Measurements from ENCODE around the gene BLID. TPM values are rescaled to one million over a fixed set of nuclear protein-coding genes. Genes with fewer than 3 reads are reported as not detected.

BLID gene
- total RNA-seq, 1 donor from 2014 or later = 0.52 TPM

DNA sequence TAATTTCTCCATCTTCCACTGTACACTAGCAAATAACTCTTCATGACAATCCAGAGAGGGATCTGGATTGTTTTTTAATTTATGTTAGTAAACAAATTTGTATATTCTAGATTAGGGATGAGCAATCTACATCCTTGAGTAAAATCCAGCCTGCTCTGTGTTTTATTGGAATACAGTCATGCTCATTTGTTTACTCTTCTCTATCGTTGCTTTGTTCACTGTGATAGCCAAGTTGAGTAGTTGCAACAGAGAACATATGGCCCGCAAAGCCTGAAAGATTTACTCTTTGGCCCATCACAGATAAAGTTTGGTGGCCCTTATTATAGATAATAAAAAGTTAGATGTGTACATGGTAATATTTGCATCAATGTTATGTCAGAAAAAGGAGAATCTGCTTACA, 6.2 kb upstream of the BLID start:
- Histone ChIP-seq H3K27me3 (ENCODE audit: control insufficient read depth in 3 of 3, insufficient read depth in 3 of 3, low read length in 3 of 3) (no peaks in the 10 kb centered on the region), H3K9ac (ENCODE audit: low read depth in 1 of 3, low read length in 3 of 3) (no peak overlapping the region), H3K36me3 (ENCODE audit: control insufficient read depth in 3 of 3, insufficient read depth in 3 of 3, low read length in 3 of 3) (no peaks in the 10 kb centered on the region), H3K4me3 (ENCODE audit: low read length in 3 of 3) (no peak overlapping the region), H3K4me1 (ENCODE audit: control insufficient read depth in 3 of 3, insufficient read depth in 3 of 3, low read length in 3 of 3) (no peaks in the 10 kb centered on the region), H3K9me3 (ENCODE audit: control insufficient read depth in 3 of 3, low read length in 3 of 3) (no peaks in the 10 kb centered on the region), H3K27ac (ENCODE audit: low read depth, low read length) (no peak overlapping the region)

DNA sequence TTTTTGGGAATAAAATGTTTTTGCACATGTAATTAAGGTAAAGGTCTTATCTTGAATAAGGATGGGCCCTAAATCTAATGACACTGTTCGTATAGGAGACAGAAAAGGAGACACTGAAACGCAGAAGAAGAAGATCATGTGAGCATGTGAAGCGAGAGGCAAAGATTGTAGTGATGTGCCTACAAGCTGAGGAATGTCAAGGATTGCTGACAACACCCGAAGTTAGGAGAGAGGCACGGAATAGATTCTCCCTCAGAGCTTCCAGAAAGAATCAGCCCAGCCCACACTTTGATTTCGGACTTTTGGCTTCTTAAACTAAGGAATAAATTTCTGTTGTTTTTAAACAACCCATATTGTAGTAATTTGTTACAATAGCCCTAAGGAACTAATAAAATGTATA, 4.1 kb upstream of the BLID start:
- Histone ChIP-seq H3K9me3 (ENCODE audit: control insufficient read depth in 3 of 3, low read length in 3 of 3) (no peaks in the 10 kb centered on the region), H3K27ac (ENCODE audit: low read depth, low read length) (no peak overlapping the region), H3K4me1 (ENCODE audit: control insufficient read depth in 3 of 3, insufficient read depth in 3 of 3, low read length in 3 of 3) (no peaks in the 10 kb centered on the region), H3K9ac (ENCODE audit: low read depth in 1 of 3, low read length in 3 of 3) (no peak overlapping the region), H3K4me3 (ENCODE audit: low read length in 3 of 3) (no peak overlapping the region), H3K36me3 (ENCODE audit: control insufficient read depth in 3 of 3, insufficient read depth in 3 of 3, low read length in 3 of 3) (no peaks in the 10 kb centered on the region), H3K27me3 (ENCODE audit: control insufficient read depth in 3 of 3, insufficient read depth in 3 of 3, low read length in 3 of 3) (no peaks in the 10 kb centered on the region)

DNA sequence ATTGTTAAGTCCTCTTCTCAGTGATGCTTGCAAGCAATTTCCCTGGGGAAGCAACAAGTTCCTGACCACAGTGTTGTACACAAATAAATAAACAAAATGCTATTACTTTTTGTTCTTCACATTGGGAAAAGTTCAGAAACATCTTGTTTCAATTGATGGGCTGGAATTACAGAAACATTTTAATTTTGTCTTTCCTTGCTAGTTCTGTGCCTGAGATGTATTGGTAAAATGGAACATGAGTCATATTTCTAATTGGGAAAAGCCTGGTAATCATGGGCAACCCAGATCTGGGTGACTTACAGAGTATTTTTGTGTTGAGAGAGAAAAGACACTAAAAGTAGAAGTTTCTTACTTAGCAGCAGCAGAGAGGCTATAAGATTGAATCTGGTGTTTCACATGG, 576 bp upstream of the BLID start:
- H3K9ac ChIP-seq (ENCODE audit: low read depth in 1 of 3, low read length in 3 of 3) = no peak overlapping the region

DNA sequence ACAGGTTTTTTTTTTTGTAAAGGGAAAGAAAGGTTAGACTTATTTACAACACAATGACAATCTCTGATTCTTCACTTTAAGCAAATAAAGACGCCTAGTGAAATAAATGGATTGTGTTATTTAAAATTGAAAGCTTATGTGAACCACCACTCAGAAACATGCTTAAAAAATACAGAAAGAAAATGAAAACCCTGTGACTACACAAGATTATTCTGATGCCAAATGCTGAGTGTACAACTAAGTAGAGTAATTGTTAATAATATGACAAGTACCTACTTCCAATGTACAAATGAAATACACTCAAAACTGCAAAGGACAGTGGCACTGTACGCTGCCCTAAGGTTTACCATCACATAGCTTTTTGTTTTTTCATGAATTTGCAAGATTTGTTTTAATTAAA, 1.0 kb downstream of the BLID start:
- Histone ChIP-seq H3K27me3 (ENCODE audit: control insufficient read depth in 3 of 3, insufficient read depth in 3 of 3, low read length in 3 of 3) (no peaks in the 10 kb centered on the region), H3K36me3 (ENCODE audit: control insufficient read depth in 3 of 3, insufficient read depth in 3 of 3, low read length in 3 of 3) (no peaks in the 10 kb centered on the region), H3K4me1 (ENCODE audit: control insufficient read depth in 3 of 3, insufficient read depth in 3 of 3, low read length in 3 of 3) (no peaks in the 10 kb centered on the region), H3K9me3 (ENCODE audit: control insufficient read depth in 3 of 3, low read length in 3 of 3) (no peaks in the 10 kb centered on the region), H3K27ac (ENCODE audit: low read depth, low read length) (no peak overlapping the region), H3K9ac (ENCODE audit: low read depth in 1 of 3, low read length in 3 of 3) (no peak overlapping the region), H3K4me3 (ENCODE audit: low read length in 3 of 3) (no peak overlapping the region)

More for the DNA sequence above, 576 bp upstream of the BLID start:
- H3K27me3 ChIP-seq (ENCODE audit: control insufficient read depth in 3 of 3, insufficient read depth in 3 of 3, low read length in 3 of 3) = no peaks in the 10 kb centered on the region
- H3K27ac ChIP-seq (ENCODE audit: low read depth, low read length) = no peak overlapping the region
- no peaks in the 10 kb centered on the region for H3K4me1 ChIP-seq (ENCODE audit: control insufficient read depth in 3 of 3, insufficient read depth in 3 of 3, low read length in 3 of 3)
- no peak overlapping the region for H3K4me3 ChIP-seq (ENCODE audit: low read length in 3 of 3)
- no peaks in the 10 kb centered on the region for H3K36me3 ChIP-seq (ENCODE audit: control insufficient read depth in 3 of 3, insufficient read depth in 3 of 3, low read length in 3 of 3)
- H3K9me3 ChIP-seq (ENCODE audit: control insufficient read depth in 3 of 3, low read length in 3 of 3) = no peaks in the 10 kb centered on the region

DNA sequence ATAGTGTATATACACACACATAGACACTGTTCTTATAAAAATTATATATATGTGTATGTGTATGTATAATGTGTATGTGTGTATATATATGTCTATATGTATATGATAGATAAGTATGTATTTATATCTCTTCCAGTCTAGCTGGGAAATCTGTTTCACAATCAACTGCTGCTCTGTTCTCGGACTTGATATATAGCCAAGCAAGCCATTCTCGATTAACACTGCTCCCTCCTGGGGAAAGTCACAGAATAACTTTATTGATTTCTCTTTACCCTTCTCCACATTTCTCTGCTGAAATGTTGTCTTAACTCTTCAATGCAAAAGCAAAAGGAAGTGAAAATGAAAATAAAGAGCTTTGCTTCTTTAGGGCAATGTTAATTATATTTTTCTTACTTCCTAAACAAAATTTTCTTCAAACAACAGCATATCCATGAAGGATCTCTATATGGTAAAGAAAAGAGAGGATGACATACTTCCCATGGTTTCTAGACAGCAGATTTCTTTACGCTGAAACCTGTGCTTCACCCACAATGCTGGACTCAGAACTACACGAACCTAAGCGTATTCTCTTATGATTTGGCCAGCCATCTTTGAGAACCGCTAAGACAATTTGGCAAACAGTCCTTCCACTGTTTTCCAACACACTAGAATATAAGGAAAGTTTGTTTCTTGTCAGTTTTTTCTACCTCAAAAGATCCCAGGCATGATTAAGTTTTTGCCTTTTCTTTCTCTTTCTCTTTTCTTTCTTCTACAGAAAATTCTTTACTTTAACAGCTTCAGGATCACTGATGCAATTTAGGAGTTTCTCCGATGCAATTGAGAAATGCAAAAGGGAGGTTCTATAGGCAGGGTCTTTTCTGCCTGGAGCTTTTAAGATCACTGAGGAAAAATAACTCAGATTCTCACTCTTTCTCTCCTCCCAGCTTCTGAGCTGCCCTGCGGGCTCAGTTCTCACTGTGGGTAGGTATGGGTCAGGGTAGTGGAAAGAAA, 1.9 kb downstream of the BLID start:
- Histone ChIP-seq H3K4me3 (ENCODE audit: low read length in 3 of 3) (peak overlapping the region in 1 of 3 donors; percentile 41), H3K9me3 (ENCODE audit: control insufficient read depth in 3 of 3, low read length in 3 of 3) (no peaks in the 10 kb centered on the region), H3K27me3 (ENCODE audit: control insufficient read depth in 3 of 3, insufficient read depth in 3 of 3, low read length in 3 of 3) (no peaks in the 10 kb centered on the region), H3K4me1 (ENCODE audit: control insufficient read depth in 3 of 3, insufficient read depth in 3 of 3, low read length in 3 of 3) (peaks cover 0 to 2% (median 2%) of the 10 kb centered on the region in 3 donors), H3K27ac (ENCODE audit: low read depth, low read length) (no peak overlapping the region), H3K36me3 (ENCODE audit: control insufficient read depth in 3 of 3, insufficient read depth in 3 of 3, low read length in 3 of 3) (no peaks in the 10 kb centered on the region), H3K9ac (ENCODE audit: low read depth in 1 of 3, low read length in 3 of 3) (no peak overlapping the region)

DNA sequence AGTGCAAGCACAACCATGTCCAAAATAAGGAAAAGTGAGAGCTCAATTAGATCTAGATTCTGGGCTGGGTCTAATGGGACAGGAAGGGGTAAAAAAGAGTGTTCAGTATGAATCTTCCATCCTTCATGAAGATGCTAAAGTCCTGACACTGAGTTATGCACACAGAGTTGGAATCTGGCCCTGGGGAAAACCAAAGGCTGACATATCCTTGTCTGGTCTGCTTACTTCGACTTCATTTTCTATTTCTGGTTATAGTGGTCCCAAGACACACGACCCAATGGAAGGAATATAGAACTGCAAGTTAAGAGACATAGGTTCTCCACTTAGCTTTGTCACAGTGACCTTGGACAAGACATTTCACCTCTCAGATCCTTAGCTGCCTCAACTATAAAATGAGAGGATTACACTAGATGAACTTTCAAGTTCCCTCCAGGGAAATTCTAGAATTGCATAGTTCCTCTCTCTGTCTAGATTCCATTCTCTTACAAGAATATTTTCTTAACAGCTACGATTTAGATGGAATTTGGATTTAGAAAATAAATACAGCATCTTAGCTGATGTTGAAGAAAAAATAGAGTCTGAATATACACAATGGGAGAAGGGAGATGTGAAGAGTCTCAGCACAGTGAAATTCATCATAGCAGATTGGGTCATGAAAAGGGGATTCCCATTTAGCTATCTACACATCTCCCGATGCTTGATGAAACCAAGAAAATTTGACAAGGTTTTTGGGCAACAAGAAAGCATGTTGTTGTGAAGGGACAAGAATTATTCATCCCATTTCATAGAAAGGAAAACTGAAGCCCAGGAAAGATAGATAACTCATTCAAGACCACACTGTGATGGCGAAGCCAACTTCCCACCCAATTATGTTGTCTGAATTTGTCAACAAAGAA, 3.3 kb downstream of the BLID start:
- no peak overlapping the region for H3K27ac ChIP-seq (ENCODE audit: low read depth, low read length)
- no peaks in the 10 kb centered on the region for H3K27me3 ChIP-seq (ENCODE audit: control insufficient read depth in 3 of 3, insufficient read depth in 3 of 3, low read length in 3 of 3)
- H3K4me3 ChIP-seq (ENCODE audit: low read length in 3 of 3) = no peak overlapping the region
- no peak overlapping the region for H3K9ac ChIP-seq (ENCODE audit: low read depth in 1 of 3, low read length in 3 of 3)
- no peaks in the 10 kb centered on the region for H3K9me3 ChIP-seq (ENCODE audit: control insufficient read depth in 3 of 3, low read length in 3 of 3)
- H3K4me1 ChIP-seq (ENCODE audit: control insufficient read depth in 3 of 3, insufficient read depth in 3 of 3, low read length in 3 of 3) = peaks cover 6 to 15% (median 13%) of the 10 kb centered on the region in 3 donors
- no peaks in the 10 kb centered on the region for H3K36me3 ChIP-seq (ENCODE audit: control insufficient read depth in 3 of 3, insufficient read depth in 3 of 3, low read length in 3 of 3)

DNA sequence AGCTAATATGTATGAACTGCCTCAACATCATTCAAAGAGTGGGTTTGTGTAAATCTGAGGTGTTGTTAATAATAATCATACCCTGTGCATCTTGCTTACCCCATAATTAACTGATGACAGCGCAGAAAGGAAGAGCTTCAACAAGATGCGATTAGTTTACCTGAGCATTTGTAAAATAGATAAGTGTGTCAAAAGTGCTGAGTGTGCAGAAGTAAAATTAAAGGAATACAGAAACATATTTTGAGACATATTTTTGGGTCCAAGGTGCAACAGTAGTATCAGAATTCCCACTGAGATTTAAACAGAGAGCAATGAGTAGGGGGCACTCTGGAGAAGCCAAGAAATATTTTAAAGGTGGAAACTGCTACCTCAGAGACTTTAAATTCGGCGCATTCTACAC, 6.1 kb downstream of the BLID start:
- H3K27me3 ChIP-seq (ENCODE audit: control insufficient read depth in 3 of 3, insufficient read depth in 3 of 3, low read length in 3 of 3) = no peaks in the 10 kb centered on the region
- H3K4me1 ChIP-seq (ENCODE audit: control insufficient read depth in 3 of 3, insufficient read depth in 3 of 3, low read length in 3 of 3) = peaks cover 10 to 20% (median 20%) of the 10 kb centered on the region in 3 donors
- no peak overlapping the region for H3K4me3 ChIP-seq (ENCODE audit: low read length in 3 of 3)
- no peak overlapping the region for H3K27ac ChIP-seq (ENCODE audit: low read depth, low read length)
- H3K36me3 ChIP-seq (ENCODE audit: control insufficient read depth in 3 of 3, insufficient read depth in 3 of 3, low read length in 3 of 3) = no peaks in the 10 kb centered on the region
- no peak overlapping the region for H3K9ac ChIP-seq (ENCODE audit: low read depth in 1 of 3, low read length in 3 of 3)
- no peaks in the 10 kb centered on the region for H3K9me3 ChIP-seq (ENCODE audit: control insufficient read depth in 3 of 3, low read length in 3 of 3)

DNA sequence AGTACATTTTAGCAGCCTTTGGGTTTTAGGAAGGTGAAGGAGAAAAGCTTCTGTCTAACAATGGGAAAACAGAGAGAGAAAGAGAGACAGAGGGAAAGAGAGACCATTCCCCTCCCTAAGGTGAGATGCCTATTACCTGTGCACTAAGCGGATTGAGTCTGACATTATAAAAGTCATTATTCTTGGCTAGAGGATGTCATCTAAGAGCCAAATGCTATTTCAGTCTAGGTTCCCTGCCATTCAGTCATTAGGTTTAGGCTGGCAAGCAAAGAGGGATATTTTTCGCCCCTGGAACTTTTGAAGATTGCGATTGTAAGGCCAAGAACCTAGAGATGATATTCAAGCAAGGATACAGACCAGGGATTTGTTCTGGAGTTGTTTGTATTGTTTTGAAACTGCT, 7.2 kb downstream of the BLID start:
- Histone ChIP-seq H3K9ac (ENCODE audit: low read depth in 1 of 3, low read length in 3 of 3) (no peak overlapping the region), H3K9me3 (ENCODE audit: control insufficient read depth in 3 of 3, low read length in 3 of 3) (no peaks in the 10 kb centered on the region), H3K36me3 (ENCODE audit: control insufficient read depth in 3 of 3, insufficient read depth in 3 of 3, low read length in 3 of 3) (no peaks in the 10 kb centered on the region), H3K27me3 (ENCODE audit: control insufficient read depth in 3 of 3, insufficient read depth in 3 of 3, low read length in 3 of 3) (no peaks in the 10 kb centered on the region), H3K27ac (ENCODE audit: low read depth, low read length) (peak overlapping the region; percentile 85), H3K4me3 (ENCODE audit: low read length in 3 of 3) (no peak overlapping the region), H3K4me1 (ENCODE audit: control insufficient read depth in 3 of 3, insufficient read depth in 3 of 3, low read length in 3 of 3) (peaks cover 13 to 20% (median 20%) of the 10 kb centered on the region in 3 donors)

DNA sequence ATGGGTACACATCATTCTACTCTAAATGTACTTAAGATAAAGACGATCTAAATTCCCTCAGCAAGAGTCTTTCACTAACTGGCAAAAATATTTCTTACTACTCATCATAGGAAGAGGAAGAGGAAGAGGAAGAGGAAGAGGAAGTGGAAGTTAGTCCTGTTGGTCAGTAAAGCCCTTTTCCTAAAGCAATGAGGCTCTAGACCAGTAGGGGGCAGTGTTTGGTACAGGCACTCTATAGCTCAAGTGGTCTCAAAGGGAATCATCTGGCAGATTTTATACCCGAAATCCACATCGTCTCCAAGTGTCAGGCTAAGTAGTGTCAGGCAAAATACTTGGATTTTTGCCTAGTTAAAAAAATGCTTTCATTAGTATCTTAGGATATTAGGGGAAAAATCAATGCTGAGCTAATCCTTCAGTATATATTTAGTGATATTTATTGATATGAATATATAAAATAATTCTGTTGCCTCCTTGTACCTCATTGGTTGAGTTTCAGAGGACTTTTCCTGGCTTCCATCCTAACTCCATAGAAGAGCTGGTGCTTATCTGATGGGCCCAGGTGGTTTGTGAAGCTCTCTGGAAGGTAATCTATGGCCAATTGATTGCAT, 7.7 kb downstream of the BLID start:
- no peak overlapping the region for H3K9ac ChIP-seq (ENCODE audit: low read depth in 1 of 3, low read length in 3 of 3)
- H3K4me1 ChIP-seq (ENCODE audit: control insufficient read depth in 3 of 3, insufficient read depth in 3 of 3, low read length in 3 of 3) = peaks cover 13 to 20% (median 20%) of the 10 kb centered on the region in 3 donors
- H3K4me3 ChIP-seq (ENCODE audit: low read length in 3 of 3) = peak overlapping the region in 1 of 3 donors; percentile 11
- no peaks in the 10 kb centered on the region for H3K9me3 ChIP-seq (ENCODE audit: control insufficient read depth in 3 of 3, low read length in 3 of 3)
- no peaks in the 10 kb centered on the region for H3K36me3 ChIP-seq (ENCODE audit: control insufficient read depth in 3 of 3, insufficient read depth in 3 of 3, low read length in 3 of 3)
- H3K27ac ChIP-seq (ENCODE audit: low read depth, low read length) = peak overlapping the region; percentile 85
- H3K27me3 ChIP-seq (ENCODE audit: control insufficient read depth in 3 of 3, insufficient read depth in 3 of 3, low read length in 3 of 3) = no peaks in the 10 kb centered on the region

Measured in skeletal muscle tissue (tissue), 4 donors.